Upper lobe of right lung (tissue), 1 donor: Measurements from ENCODE around the gene ISG20. TPM values are rescaled to one million over a fixed set of nuclear protein-coding genes. Genes with fewer than 3 reads are reported as not detected.

Source experiments
- ATAC-seq: fragments of 200-7000 bp; cut with Tn5 transposase; one replicate; pipeline ENCODE4 v1.9.1; 2020; ENCODE audit warnings: mild to moderate bottlenecking, moderate library complexity
- DNase-seq: peaks from one replicate; pipeline ENCODE4 v3.0.0-alpha.2; 2020
- H3K27ac ChIP-seq: fragments of 200-600 bp; one replicate; pipeline ENCODE4 v1.8.0; 2022
- H3K27me3 ChIP-seq: fragments of 200-600 bp; one replicate; pipeline ENCODE4 v1.8.0; 2022; ENCODE audit warnings: mild to moderate bottlenecking
- H3K36me3 ChIP-seq: fragments of 200-600 bp; one replicate; pipeline ENCODE4 v1.8.0; 2022
- H3K4me1 ChIP-seq: fragments of 200-600 bp; one replicate; pipeline ENCODE4 v1.8.0; 2022
- H3K4me3 ChIP-seq: fragments of 200-600 bp; one replicate; pipeline ENCODE4 v1.8.0; 2022; ENCODE audit warnings: mild to moderate bottlenecking
- H3K9me3 ChIP-seq: fragments of 200-600 bp; one replicate; pipeline ENCODE4 v1.8.0; 2022
- intact Hi-C: fragments of 100-400 bp; cut with DNase I; formaldehyde crosslinking; loops from one replicate; pipeline ENCODE4 v1.11.0; 2022
- long read RNA-seq: library from polyadenylated mRNA; unstranded; transcript quantifications from one replicate; pipeline ENCODE4 v2.0.0, GENCODE V29; 2021
- total RNA-seq: library from RNA; stranded (reverse); fragmentation: NEBNext Ultra II Directional; extraction: Animal tissue kit (Norgen Biotek cat#: 25700); gene quantifications from one replicate; pipeline ENCODE4 v1.2.1, GENCODE V29; 2021
- TF ChIP-seq, protein P1 (sequence below): fragments of 200-600 bp; IDR thresholded peaks from one replicate; pipeline ENCODE4 v1.8.0; 2022; ENCODE audit warnings: antibody characterized with exemption
- donor health status: DM: no; HTN: yes; CAD: no; lungs with severe emphysema.

The ISG20 gene
- total RNA-seq = 34.9 TPM
- long read RNA-seq, transcript ISG20-201 (4 exons, 1,856 nt) = major isoform, 16 of 22 reads
- long read RNA-seq, partial matches to known transcripts = 1 of 22 reads
- long read RNA-seq, other reads (novel, unspliced or antisense) = 4 of 22 reads

GRCh38 chr15:88638626-88639372 lies at the start of gene ISG20:
TSS of gene ISG20 (plus strand) at chr15:88639016. CDS start at chr15:88639367, 351 bp downstream.
- ATAC-seq (peak; percentile 94), DNase-seq (peak; percentile 97)
- Histone ChIP-seq H3K36me3 (peaks cover 11% of the 10 kb centered on the region), H3K27ac (peak within 1 kb of the TSS; percentile 96), H3K9me3 (no peaks in the 10 kb centered on the region), H3K4me1 (peaks cover 48% of the 10 kb centered on the region), H3K4me3 (peak within 1 kb of the TSS; percentile 57), H3K27me3 (no peaks in the 10 kb centered on the region)
- intact Hi-C loops = no loop called here
- TF ChIP-seq, protein P1, sequence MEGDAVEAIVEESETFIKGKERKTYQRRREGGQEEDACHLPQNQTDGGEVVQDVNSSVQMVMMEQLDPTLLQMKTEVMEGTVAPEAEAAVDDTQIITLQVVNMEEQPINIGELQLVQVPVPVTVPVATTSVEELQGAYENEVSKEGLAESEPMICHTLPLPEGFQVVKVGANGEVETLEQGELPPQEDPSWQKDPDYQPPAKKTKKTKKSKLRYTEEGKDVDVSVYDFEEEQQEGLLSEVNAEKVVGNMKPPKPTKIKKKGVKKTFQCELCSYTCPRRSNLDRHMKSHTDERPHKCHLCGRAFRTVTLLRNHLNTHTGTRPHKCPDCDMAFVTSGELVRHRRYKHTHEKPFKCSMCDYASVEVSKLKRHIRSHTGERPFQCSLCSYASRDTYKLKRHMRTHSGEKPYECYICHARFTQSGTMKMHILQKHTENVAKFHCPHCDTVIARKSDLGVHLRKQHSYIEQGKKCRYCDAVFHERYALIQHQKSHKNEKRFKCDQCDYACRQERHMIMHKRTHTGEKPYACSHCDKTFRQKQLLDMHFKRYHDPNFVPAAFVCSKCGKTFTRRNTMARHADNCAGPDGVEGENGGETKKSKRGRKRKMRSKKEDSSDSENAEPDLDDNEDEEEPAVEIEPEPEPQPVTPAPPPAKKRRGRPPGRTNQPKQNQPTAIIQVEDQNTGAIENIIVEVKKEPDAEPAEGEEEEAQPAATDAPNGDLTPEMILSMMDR = peak; percentile 51

- Histone ChIP-seq H3K9me3 (no peaks in the 10 kb centered on the region), H3K4me1 (no peaks in the 10 kb centered on the region), H3K36me3 (no peaks in the 10 kb centered on the region), H3K27ac (no peak overlapping the region), H3K4me3 (no peak overlapping the region), H3K27me3 (no peaks in the 10 kb centered on the region)
- no peak for DNase-seq
- ATAC-seq = no peak
- TF ChIP-seq, protein P1 = no peak
- intact Hi-C loops = no loop called here
Observed at GRCh38 chr15:88590759-88591158, 48.1 kb upstream of the ISG20 start.

DNA sequence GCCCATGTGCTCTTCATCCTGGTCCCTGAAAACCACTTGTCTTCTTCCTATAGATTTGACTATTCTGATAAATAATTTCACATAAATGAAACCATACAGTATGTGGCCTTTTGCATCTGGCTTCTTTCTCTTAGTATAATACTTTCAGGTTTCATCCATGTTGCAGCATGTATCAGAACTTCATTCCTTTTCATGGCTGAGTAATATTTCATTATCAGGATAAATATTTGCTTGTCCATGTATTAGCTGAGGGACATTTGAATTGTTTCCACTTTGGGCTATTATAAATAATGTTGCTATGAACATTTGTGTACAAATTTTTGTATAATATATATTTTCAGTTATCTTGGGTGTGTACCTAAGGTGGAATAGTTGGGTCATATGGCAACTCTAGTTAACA lies 47.4 kb upstream of the ISG20 start:
- TF ChIP-seq, protein P1 = no peak
- ATAC-seq = no peak
- Histone ChIP-seq H3K4me3 (no peak overlapping the region), H3K9me3 (no peaks in the 10 kb centered on the region), H3K27ac (no peak overlapping the region), H3K27me3 (no peaks in the 10 kb centered on the region), H3K4me1 (no peaks in the 10 kb centered on the region), H3K36me3 (no peaks in the 10 kb centered on the region)
- no peak for DNase-seq
- intact Hi-C loops = no loop called here

GRCh38 chr15:88603885-88604284 lies 34.9 kb upstream of the ISG20 start:
- Histone ChIP-seq H3K4me3 (no peak overlapping the region), H3K9me3 (no peaks in the 10 kb centered on the region), H3K27ac (no peak overlapping the region), H3K36me3 (no peaks in the 10 kb centered on the region), H3K27me3 (peaks cover 45% of the 10 kb centered on the region), H3K4me1 (no peaks in the 10 kb centered on the region)
- no peak for DNase-seq
- no peak for ATAC-seq
- intact Hi-C loops = no loop called here
- TF ChIP-seq, protein P1 = no peak

DNA sequence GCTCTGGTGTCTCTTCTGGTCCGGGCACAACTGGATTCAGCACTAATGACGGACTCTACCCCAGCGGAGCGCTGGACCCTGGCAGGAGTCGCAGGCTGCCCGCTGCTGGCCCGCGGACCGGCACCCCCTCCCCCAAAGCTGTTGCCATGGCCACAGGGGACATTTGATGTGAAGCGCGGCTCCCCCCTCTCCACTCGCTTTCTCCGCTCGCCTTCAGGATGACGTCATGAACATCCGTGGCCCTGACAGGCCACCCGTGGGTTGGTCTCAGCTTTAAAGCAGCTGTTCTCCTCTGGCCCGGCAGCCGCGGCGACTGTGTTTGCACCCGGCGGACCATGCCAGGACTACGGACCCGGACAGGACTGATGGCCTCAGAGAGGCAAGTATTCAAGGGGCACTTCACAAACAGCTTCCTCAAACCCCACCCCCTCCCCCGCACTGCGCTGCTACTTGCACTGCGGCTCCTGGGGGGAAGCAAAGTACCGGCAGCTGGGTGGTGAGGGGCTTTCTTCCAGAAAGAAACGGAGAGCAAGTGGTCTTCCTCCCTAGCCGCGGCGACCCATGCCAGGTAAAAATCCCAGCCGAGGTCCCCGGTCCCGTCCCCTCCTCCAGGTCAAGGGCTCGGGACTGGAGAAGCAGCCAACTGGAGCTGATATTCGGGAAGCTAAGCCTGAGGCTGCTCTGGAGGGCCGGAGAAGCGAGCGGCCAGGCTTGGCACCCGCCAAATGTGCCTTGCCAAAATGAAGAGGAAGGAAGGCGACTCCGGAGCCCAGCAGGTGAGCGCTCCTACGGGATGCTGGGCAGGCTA lies 34.2 kb upstream of the ISG20 start:
- no peak overlapping the region for H3K4me3 ChIP-seq

More for the DNA sequence above, 34.2 kb upstream of the ISG20 start:
- H3K36me3 ChIP-seq = no peaks in the 10 kb centered on the region
- DNase-seq = no peak
- no peaks in the 10 kb centered on the region for H3K9me3 ChIP-seq
- peaks cover 45% of the 10 kb centered on the region for H3K27me3 ChIP-seq
- intact Hi-C loops = no loop called here
- H3K4me1 ChIP-seq = no peaks in the 10 kb centered on the region
- TF ChIP-seq, protein P1 = no peak
- no peak overlapping the region for H3K27ac ChIP-seq
- peak; percentile 24 for ATAC-seq
